BJ (cell line): Measurements from ENCODE around the gene HBS1L. TPM values are rescaled to one million over a fixed set of nuclear protein-coding genes. Genes with fewer than 3 reads are reported as not detected.

Experiments used
- CTCF ChIA-PET: fragments of 350-600 bp; formaldehyde crosslinking; extraction: SDS; loops from one replicate; lab custom pipeline; 2021; ENCODE audit warnings: antibody characterized with exemption, inconsistent platforms; lab: Yijun Ruan, JAX
- POLR2A ChIA-PET: fragments of 300-600 bp; sonication (Branson Sonifier 250); formaldehyde crosslinking; extraction: SDS; loops from one replicate; lab custom pipeline; 2021; ENCODE audit warnings: antibody characterized with exemption; lab: Charles Lee
- DNase-seq: peaks from one replicate; pipeline ENCODE4 v3.0.0-alpha.2; 2011; ENCODE audit warnings: low read depth
- H3K27me3 ChIP-seq: 2 replicates; pipeline ENCODE4 v1.6.0; 2011; ENCODE audit warnings: low read length; ENCODE audit not compliant: control insufficient read depth, insufficient read depth
- H3K36me3 ChIP-seq: 2 replicates; pipeline ENCODE4 v1.5.1; 2011; ENCODE audit warnings: low read length; ENCODE audit not compliant: control insufficient read depth, insufficient read depth
- H3K4me3 ChIP-seq: 2 replicates; pipeline ENCODE4 v1.5.1; 2011; ENCODE audit warnings: low read depth, mild to moderate bottlenecking, control low read depth, low read length
- CTCF ChIP-seq: IDR thresholded peaks from 2 replicates; pipeline ENCODE4 v1.5.1; 2011; ENCODE audit warnings: low read depth, mild to moderate bottlenecking, control low read depth, inconsistent platforms, low read length, moderate library complexity; ENCODE audit not compliant: insufficient read depth
- polyA plus RNA-seq: library from polyadenylated mRNA; depleted of rRNA; stranded (reverse); fragments of >200 nt; gene quantifications from 2 replicates; pipeline ENCODE4 v1.2.3, GENCODE V29; 2011

Gene HBS1L
- polyA plus RNA-seq, 1 experiment = 44.3 TPM

- no peak overlapping the region for H3K4me3 ChIP-seq
- POLR2A ChIA-PET = no interaction called here
- H3K27me3 ChIP-seq = no peaks in the 10 kb centered on the region
- CTCF ChIA-PET = interaction anchor here (1.0 to 1.3 kb wide), 3 partner anchors 27 to 839 kb away, joined by 3 read pairs; no protein-coding TSS in a partner anchor
- no peak for TF ChIP-seq CTCF
- no peaks in the 10 kb centered on the region for H3K36me3 ChIP-seq
- peak; percentile 81 for DNase-seq
These were observed 117.7 kb downstream of the HBS1L start for GRCh38 chr6:134936931-134937330.

GRCh38 chr6:134936476-134936875 is 118.1 kb downstream of the HBS1L start:
- POLR2A ChIA-PET = no interaction called here
- H3K36me3 ChIP-seq = no peaks in the 10 kb centered on the region
- H3K4me3 ChIP-seq = no peak overlapping the region
- H3K27me3 ChIP-seq = no peaks in the 10 kb centered on the region
- no peak for DNase-seq
- CTCF ChIA-PET = interaction anchor here (1.0 to 1.4 kb wide), 4 partner anchors 27 to 839 kb away, joined by 3 read pairs; no protein-coding TSS in a partner anchor
- TF ChIP-seq CTCF = no peak

- Histone ChIP-seq H3K4me3 (no peak overlapping the region), H3K36me3 (no peaks in the 10 kb centered on the region), H3K27me3 (no peaks in the 10 kb centered on the region)
- CTCF ChIA-PET = interaction anchor here (0.8 to 1.4 kb wide), 3 partner anchors 11 to 112 kb away, joined by 3 read pairs; no protein-coding TSS in a partner anchor
- DNase-seq = no peak
- no peak for TF ChIP-seq CTCF
- POLR2A ChIA-PET = no interaction called here
These were observed 119.7 kb downstream of the HBS1L start for GRCh38 chr6:134934793-134935485.

- TF ChIP-seq CTCF = no peak
- ChIA-PET CTCF (interaction anchor here (0.8 to 0.9 kb wide), 2 partner anchors 37 to 106 kb away, joined by 3 to 4 read pairs; no protein-coding TSS in a partner anchor), POLR2A (no interaction called here)
- DNase-seq = no peak
- no peaks in the 10 kb centered on the region for H3K27me3 ChIP-seq
- no peak overlapping the region for H3K4me3 ChIP-seq
- H3K36me3 ChIP-seq = no peaks in the 10 kb centered on the region
These were observed 121.8 kb downstream of the HBS1L start for GRCh38 chr6:134932535-134933470.

- POLR2A ChIA-PET = no interaction called here
- TF ChIP-seq CTCF = no peak
- H3K4me3 ChIP-seq = no peak overlapping the region
- CTCF ChIA-PET = interaction anchor here (0.8 to 0.9 kb wide), 2 partner anchors 37 to 105 kb away, joined by 3 to 4 read pairs; no protein-coding TSS in a partner anchor
- DNase-seq = no peak
- no peaks in the 10 kb centered on the region for H3K36me3 ChIP-seq
- H3K27me3 ChIP-seq = no peaks in the 10 kb centered on the region
These were observed 122.5 kb downstream of the HBS1L start for GRCh38 chr6:134932098-134932497.
